ENCODE results near the gene NANOS2.

The NANOS2 gene

DNA sequence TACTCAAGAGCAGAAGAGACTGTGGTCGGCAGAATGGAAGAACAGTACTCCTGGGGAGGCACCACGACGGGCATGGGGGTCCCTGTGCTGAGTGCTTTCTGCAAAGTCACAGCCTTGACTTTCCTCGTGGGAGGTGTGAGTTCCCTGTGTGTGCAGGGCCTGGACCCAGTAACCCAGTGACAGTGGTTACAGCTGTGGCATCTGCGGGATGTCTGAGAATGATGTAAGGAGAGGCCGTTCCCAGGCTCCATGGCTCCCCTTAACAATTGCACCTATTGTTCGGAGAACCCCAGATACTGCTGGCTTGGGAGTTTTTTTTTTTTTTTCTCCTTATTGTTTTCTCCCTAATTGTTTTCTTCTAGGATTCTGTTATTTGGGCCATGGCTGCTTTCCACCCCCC, 5.1 kb upstream of the NANOS2 start:
- no peaks in the 10 kb centered on the region for H3K9me3 ChIP-seq (replicated peaks; ENCODE audit: insufficient read depth, low read length)
- no peak for DNase-seq
- no peaks in the 10 kb centered on the region for H3F3A ChIP-seq (ENCODE audit: insufficient read depth, low read length)
- H3K4me1 ChIP-seq (ENCODE audit: low read length), result no peaks in the 10 kb centered on the region; the same call in 1 of the 2 replicates
- no peak overlapping the region for H2AFZ ChIP-seq (ENCODE audit: low read length)
- H3K4me2 ChIP-seq (ENCODE audit: low read depth, low read length), result no peak overlapping the region
- no peaks in the 10 kb centered on the region for H4K20me1 ChIP-seq (ENCODE audit: insufficient read depth, low read length)
- H3K27me3 ChIP-seq (replicated peaks; ENCODE audit: insufficient read depth, low read length), result peaks cover 71% of the 10 kb centered on the region
- H3K4me3 ChIP-seq (ENCODE audit: low read length), result no peak overlapping the region
- no peak overlapping the region for H3K9ac ChIP-seq (ENCODE audit: low read length)
- TF ChIP-seq EZH2phosphoT487 (IDR thresholded peaks at IDR 0.05; ENCODE audit: low read length) (no peak), CTCF (IDR thresholded peaks at IDR 0.05; ENCODE audit: low read length) (no peak), EZH2 (optimal IDR thresholded peaks at IDR 0.05; ENCODE audit: low read depth, low read length) (no peak)
- H3K9me2 ChIP-seq (replicated peaks; ENCODE audit: insufficient read depth, low read length), result no peaks in the 10 kb centered on the region
- H3K79me2 ChIP-seq (ENCODE audit: low read length), result no peaks in the 10 kb centered on the region
- no peak overlapping the region for H3K27ac ChIP-seq (ENCODE audit: low read length)
- H3K36me3 ChIP-seq (replicated peaks; ENCODE audit: insufficient read depth, low read length), result no peaks in the 10 kb centered on the region

- Histone ChIP-seq H2AFZ (ENCODE audit: low read length) (no peak overlapping the region), H3K27me3 (replicated peaks; ENCODE audit: insufficient read depth, low read length) (peaks cover 74% of the 10 kb centered on the region), H3K9me3 (replicated peaks; ENCODE audit: insufficient read depth, low read length) (no peaks in the 10 kb centered on the region), H3K9me2 (replicated peaks; ENCODE audit: insufficient read depth, low read length) (no peaks in the 10 kb centered on the region), H3F3A (ENCODE audit: insufficient read depth, low read length) (no peaks in the 10 kb centered on the region), H3K4me3 (ENCODE audit: low read length) (no peak overlapping the region), H3K79me2 (ENCODE audit: low read length) (no peaks in the 10 kb centered on the region), H4K20me1 (ENCODE audit: insufficient read depth, low read length) (no peaks in the 10 kb centered on the region), H3K9ac (ENCODE audit: low read length) (no peak overlapping the region), H3K27ac (ENCODE audit: low read length) (no peak overlapping the region), H3K4me1 (ENCODE audit: low read length) (no peaks in the 10 kb centered on the region; the same call in 1 of the 2 replicates), H3K4me2 (ENCODE audit: low read depth, low read length) (no peak overlapping the region), H3K36me3 (replicated peaks; ENCODE audit: insufficient read depth, low read length) (no peaks in the 10 kb centered on the region)
- TF ChIP-seq EZH2 (optimal IDR thresholded peaks at IDR 0.05; ENCODE audit: low read depth, low read length) (no peak), EZH2phosphoT487 (IDR thresholded peaks at IDR 0.05; ENCODE audit: low read length) (no peak), CTCF (IDR thresholded peaks at IDR 0.05; ENCODE audit: low read length) (no peak)
- DNase-seq, result no peak
Measured at GRCh38 chr19:45918721-45919120, 4.1 kb upstream of the NANOS2 start.

DNA sequence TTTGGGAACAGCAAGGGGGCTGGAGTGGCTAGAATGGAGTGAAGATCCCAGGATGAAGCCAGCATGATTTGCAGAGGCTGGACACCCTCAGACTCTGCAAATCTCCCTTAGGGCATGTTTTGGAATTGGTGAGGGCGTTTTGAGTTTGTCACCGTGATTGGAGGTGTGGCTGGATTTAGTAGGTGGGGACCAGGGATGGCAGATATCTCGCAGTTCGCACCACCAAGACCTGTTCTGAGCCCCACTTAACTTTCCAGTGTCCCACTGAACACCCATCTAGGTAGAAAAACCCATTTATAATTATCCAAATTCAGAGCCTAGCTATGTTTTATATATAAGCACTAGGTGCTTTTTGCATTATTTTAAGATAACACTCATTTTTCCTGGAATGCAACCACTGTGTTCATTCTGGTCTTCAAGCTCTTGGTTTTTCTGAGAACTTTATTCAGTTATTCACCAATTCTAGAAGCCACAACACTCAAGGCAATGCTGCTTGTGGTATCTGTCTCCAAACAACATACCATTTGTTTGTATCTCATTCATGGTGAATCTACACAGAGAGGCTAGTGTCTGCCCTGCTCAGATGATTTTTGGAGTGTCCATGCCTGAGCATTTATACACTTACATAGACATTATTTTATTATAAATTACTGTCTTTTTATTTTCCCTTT, 3.0 kb upstream of the NANOS2 start:
- Histone ChIP-seq H3K4me1 (ENCODE audit: low read length) (no peaks in the 10 kb centered on the region; the same call in 1 of the 2 replicates), H3K79me2 (ENCODE audit: low read length) (no peaks in the 10 kb centered on the region), H3K27me3 (replicated peaks; ENCODE audit: insufficient read depth, low read length) (peaks cover 81% of the 10 kb centered on the region), H3K27ac (ENCODE audit: low read length) (no peak overlapping the region), H3K9ac (ENCODE audit: low read length) (no peak overlapping the region), H3K4me2 (ENCODE audit: low read depth, low read length) (no peak overlapping the region), H2AFZ (ENCODE audit: low read length) (no peak overlapping the region), H3F3A (ENCODE audit: insufficient read depth, low read length) (no peaks in the 10 kb centered on the region), H3K9me3 (replicated peaks; ENCODE audit: insufficient read depth, low read length) (no peaks in the 10 kb centered on the region), H3K4me3 (ENCODE audit: low read length) (no peak overlapping the region), H4K20me1 (ENCODE audit: insufficient read depth, low read length) (no peaks in the 10 kb centered on the region), H3K36me3 (replicated peaks; ENCODE audit: insufficient read depth, low read length) (no peaks in the 10 kb centered on the region), H3K9me2 (replicated peaks; ENCODE audit: insufficient read depth, low read length) (no peaks in the 10 kb centered on the region)
- TF ChIP-seq EZH2 (optimal IDR thresholded peaks at IDR 0.05; ENCODE audit: low read depth, low read length) (no peak), CTCF (IDR thresholded peaks at IDR 0.05; ENCODE audit: low read length) (no peak), EZH2phosphoT487 (IDR thresholded peaks at IDR 0.05; ENCODE audit: low read length) (no peak)
- no peak for DNase-seq
